CD4-positive, alpha-beta T cell treated with Interleukin-6 for 4 hours (primary cell): ENCODE measurements around the gene SORL1.
A peak's percentile ranks its signal among the peaks of the same experiment; 100 is the strongest.

Source experiments
- DNase-seq: peaks from one replicate; pipeline ENCODE4 v3.0.0-alpha.2; 2020; ENCODE audit warnings: mixed read lengths

The SORL1 gene

DNA sequence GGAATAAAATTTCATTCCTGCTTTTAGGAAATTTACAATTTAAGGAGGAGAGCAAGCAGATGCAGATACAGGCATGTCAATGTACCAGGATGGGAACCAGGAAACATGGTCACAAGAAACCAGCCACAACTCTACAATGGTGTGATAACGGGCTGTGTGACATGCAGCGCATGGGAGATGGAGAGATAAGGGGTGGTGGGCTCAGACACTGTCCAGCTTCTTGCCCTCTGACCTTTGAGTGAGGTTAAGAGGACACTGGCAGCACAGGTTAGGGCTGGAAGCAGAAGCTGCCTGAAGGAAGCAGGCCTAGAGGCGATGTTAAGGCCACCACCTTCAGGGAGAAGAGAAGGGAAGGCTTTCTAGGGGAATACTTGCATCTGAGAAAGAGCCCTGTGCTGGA lies 3.0 kb downstream of the SORL1 start:
- DNase-seq = no peak

DNA sequence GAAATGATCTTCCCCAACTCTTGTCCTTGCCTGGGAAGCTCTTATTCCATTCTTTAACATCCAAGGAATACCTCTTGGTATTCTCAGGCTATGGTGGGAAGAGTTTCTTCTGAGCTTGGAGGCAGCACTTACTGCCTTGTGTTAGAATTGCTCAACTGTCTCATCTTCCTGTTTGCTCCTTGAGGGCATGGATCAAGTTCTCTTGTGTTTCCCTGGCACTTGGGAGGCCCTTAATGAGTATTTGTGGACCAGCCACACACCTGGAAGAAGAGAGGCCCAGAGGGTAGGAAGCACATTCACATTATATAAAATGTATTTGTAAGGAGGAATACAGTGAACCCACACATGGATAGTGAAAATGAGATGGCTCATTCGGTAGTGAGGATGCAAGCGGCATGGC lies 4.0 kb downstream of the SORL1 start:
- DNase-seq = no peak

DNA sequence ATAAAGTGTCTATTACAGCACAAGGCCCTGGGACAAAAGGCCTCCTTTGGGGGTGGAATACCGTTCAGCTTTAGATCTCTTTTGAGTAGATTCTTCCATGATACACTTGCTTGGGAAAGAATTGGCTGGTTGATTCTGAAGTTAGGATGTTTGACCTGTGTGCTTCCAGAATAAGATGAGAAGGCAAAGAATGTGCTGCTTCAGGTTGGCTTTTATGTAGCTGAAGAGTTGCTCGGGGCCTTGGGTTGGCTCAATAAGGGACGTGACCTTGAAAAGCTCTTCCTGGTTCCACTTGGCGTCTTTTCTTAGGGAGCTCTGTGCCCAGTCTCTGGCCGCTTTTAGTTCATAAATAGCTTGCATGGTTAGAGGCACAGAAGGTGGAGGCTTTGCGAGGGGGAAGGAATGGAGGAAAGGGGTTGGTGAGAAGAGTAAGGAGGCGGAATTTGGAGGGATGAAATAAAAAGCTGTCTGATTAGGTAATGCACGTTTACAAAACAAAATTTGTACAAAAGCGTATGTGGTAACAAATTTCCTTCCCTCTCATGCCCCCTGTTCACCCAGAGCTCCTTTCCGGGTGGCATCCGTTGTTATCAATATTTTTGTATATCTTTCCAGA lies 4.8 kb downstream of the SORL1 start:
- DNase-seq = no peak

DNA sequence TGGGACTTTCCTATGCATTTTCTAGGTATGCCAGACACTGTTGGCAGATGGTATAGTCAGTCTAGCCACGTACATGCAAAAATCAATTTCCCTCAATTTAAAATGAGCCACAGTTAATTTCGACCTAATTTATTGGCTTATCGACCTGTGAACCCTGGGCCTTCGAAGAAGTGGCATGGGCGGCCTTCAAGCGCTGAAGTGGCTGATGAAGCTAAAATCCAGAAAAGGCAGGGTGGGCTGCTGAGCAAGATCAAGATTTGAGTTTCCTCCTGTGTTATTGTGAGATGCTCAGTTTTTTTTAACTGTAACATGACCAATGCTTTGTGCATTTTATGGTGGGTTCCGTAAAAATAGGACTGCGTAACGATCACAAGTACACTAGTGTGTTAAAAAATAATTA lies 6.4 kb downstream of the SORL1 start:
- DNase-seq = no peak

DNA sequence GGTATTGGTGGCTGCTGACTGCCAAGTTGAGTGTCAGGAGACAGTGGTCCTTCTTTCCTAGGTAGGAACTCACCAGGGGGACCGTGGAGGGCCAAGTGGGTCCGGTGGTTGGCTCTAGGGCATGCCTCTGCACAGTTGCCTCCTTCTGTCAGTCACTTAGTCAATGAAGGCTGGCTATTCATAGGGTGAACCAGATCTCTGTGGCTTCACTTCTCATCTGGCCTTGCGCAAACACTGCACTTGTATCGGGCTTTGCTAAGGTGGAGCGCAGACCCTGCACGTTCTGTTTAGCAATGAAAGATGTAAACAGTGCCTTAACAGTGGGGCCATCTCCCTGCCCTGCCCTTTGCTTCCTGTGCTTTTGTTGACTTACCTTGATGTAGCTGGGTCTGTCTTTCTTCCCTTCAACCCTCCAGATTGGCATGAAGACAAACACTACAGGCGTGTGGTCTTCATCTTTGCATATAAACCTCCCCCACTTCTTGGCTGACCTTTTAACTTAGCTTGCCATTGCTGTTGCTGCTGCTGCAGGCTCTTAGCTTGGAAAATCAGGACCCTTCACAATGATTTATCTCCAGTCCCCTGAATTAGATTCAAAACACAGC lies 7.4 kb downstream of the SORL1 start:
- DNase-seq = peak; percentile 66

- DNase-seq = no peak
Observed at GRCh38 chr11:121460941-121461514, 8.9 kb downstream of the SORL1 start.

GRCh38 chr11:121461843-121462242 lies 9.7 kb downstream of the SORL1 start:
- no peak for DNase-seq

- DNase-seq = no peak
Observed at GRCh38 chr11:121463689-121464335, 11.7 kb downstream of the SORL1 start.

DNA sequence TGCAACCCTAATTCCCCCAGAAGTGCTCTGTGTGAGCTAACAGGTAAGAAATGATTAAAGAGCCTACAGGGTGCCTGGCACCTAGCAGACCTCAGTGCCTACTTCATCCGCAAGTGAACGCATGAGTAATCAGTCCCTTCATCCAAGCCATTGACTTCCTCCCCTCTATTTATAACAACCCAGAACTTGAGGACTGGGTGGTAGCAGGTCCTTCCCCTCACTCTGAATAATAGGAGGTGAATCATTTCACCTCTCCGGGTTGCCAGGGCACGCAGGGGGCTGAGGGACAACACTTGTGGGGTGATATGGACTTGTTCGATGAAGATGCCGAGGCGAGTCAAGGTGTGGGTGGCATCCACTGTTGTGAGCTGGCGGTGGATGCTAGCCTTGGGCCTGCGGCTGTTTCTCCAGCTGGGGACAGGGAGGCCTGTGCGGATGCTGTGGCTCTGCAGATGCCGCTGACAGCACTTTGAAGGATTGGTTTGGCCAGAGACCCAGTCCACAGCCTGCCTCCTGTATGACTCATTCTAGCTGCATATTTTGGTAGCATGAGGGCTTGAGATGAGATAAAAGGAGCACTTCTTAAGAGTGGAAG lies 12.3 kb downstream of the SORL1 start:
- DNase-seq = peak; percentile 83

GRCh38 chr11:121465709-121466062 lies 13.6 kb downstream of the SORL1 start:
- DNase-seq = no peak

- peak; percentile 63 for DNase-seq
Observed at GRCh38 chr11:121466063-121466794, 14.1 kb downstream of the SORL1 start.

- DNase-seq = no peak
Observed at GRCh38 chr11:121467471-121467870, 15.4 kb downstream of the SORL1 start.

DNA sequence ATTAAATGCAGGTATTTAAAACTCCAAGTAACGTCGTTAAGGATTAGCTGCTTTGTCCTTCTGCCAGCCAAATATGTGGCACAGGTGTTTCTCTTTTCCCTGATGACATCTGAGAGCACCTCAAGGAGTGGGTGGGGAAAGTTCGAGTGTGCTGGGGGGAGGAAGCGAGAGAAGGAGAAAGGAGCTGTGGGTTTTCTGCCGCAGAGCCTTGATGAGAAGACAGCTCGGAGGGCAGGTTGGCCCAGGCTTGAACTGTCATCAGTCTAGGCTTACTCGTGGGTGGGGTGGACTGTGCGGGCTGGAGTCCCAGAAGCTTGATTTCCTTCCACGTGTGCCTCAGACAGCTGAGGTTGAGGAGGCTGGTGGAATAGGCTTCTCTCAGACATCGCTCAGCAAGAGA lies 15.9 kb downstream of the SORL1 start:
- peak; percentile 88 for DNase-seq

- no peak for DNase-seq
Observed at GRCh38 chr11:121469910-121470309, 17.8 kb downstream of the SORL1 start.

DNA sequence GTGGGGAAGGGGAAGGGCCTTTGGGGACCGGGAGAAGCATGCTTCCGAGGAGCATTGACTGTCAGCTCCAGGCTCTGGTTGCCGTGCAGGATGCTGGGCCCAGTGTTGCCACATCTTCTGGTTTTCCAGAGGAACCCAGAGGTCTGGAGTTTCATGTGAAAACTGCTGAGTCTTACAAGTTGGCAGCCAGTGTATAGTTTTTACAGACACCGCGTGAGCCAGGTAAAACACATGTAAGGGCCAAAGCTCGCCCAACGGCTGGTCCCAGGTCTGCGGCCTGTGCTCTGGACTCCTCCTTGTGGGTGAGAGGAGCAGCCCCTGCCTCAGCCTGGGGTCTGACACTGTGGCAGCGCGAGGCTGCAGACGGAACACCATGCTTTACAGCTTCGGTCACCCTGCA lies 19.1 kb downstream of the SORL1 start:
- DNase-seq = no peak

DNA sequence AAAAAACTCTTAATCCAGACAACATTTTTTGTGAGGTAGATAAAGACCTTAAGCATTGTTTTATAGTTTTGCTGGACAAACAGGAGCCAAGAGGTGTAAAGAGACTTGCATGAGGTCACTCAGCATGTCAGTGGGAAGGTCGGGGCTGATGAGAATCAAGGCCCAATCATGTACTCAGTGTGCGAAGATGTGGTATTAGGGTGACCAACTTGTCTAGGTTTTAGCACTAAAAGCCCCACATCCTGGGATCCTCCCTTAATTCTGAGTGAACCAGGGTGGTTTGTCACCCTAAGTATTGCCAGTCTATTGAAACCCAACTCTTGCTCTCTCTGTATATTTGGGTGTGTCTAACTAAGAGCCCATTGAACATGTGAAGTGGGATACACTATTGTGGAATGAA lies 20.2 kb downstream of the SORL1 start:
- no peak for DNase-seq

- no peak for DNase-seq
Observed at GRCh38 chr11:121473064-121473777, 21.1 kb downstream of the SORL1 start.

DNA sequence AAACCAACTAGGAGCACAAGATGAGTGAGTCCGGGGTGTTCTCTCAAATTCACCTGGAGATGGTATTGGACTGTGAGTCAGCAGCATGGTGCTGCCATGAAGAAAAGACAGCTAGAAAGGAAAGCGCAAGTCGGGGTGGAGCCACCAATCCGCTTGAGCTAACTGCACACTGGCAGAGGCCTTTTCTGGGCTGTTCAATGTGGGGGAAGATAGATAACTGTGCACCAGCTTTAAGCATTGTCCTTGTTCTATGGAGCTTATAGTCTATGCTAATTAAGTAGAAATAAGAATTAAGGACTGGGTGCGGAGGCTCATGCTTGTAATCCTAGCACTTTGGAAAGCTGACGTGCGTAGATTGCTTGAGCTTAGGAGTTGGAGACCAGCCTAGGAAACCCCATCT lies 22.6 kb downstream of the SORL1 start:
- no peak for DNase-seq

DNA sequence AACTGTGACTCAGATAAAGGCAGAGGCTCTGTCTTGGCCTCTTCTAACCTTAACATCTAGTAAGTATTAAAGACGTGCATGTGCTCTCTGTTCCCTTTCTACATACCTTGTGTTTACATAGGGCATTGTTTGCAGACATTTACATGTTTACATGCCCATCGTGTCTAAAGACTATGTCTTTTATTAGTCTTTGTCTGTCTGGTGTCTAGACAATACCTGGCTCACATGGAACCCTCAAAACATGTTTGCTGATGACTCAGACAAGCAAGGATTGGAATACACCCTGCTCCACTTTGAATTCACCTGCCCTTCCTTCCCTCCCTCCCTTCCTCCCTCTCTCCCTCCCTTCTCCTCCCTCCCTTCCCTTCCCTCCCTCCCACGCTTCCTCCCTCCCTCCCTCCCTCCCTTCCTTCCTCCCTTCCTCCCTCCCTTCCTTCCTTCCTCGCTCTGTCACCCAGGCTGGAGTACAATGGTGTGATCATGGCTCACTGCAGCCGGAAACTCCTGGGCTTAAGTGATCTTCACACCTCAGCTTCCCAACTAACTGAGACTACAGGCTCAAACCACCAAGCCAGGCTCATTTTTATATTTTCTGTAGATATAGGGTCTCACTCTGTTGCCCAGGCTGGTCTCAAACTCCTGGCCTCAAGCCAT lies 24.4 kb downstream of the SORL1 start:
- DNase-seq = peak; percentile 31

- DNase-seq = no peak
Observed at GRCh38 chr11:121478226-121478894, 26.2 kb downstream of the SORL1 start.
